HG03159 (cell line): ENCODE data around the gene ARHGAP44.
A peak's percentile ranks its signal among the peaks of the same experiment; 100 is the strongest.

Source experiments
- ATAC-seq: cut with Tn5 transposase; IDR thresholded peaks from one replicate; pipeline ENCODE4 v1.9.1; 2021; ENCODE audit warnings: mild to moderate bottlenecking, moderate library complexity; ENCODE audit not compliant: unreplicated experiment

The ARHGAP44 gene

DNA sequence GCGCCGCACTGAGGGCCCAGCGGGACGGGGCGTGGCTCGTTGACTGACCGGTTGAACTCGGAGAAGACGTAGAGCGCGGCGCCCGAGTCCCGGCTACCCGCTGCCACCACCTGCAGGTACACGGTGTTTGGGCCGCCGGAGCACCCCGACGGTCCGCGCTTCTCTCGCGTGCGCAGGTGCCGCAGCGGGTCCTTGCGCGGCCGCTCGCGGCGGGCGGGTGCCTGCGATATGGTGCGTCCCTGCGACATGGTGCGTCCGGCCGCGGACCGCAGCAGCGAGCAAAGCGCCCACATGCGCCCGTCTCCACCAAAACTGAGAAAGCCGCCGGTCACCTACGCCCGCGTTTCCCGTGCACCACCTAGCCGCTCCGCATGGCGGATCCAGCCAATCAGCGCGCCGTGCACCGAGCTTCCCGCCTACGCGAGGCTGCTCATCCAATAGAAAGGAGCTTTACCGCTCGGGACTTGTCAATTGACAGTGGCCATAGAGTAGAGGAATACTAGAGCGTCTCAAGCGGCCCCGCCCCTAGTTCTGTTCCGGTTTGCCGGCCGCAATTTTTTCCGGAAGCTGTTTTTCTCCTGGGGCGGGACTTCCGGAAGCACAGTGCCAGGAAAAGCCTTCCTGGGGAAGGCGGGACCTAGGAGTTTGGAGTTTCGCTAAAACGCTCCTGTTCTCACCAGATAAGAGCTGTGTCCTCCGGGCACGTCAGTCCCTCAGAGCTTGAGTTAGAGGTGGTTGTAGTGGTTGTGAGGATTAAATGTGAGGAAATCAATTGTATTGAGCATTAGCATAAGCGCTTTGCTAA, 228.6 kb downstream of the ARHGAP44 start, which contains the start of gene ELAC2:
Gene ELAC2, minus strand, starts transcription at position 373 of the 805 bp plus-strand sequence. Its CDS starts 80 bp downstream, at position 293.
- ATAC-seq, result peak; percentile 98

DNA sequence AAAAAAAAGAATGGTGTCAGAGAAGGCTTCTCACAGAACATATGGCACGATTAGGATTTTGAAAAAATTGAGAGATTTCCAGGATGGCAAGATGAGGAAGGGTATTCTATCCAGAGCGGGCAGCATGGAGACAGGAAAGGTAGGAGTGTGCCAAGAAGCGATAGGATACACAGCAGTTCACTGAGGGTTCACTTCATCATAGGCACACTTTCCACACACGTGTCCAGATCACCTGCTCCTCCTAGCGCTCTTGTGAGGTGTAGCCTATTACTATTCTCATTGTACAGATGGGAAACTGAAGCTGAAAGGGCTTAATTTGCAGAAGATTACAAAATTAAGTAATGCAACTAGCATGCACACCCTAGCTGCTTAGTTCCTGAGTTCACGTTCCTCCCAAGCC, 234.7 kb downstream of the ARHGAP44 start:
- no peak for ATAC-seq

DNA sequence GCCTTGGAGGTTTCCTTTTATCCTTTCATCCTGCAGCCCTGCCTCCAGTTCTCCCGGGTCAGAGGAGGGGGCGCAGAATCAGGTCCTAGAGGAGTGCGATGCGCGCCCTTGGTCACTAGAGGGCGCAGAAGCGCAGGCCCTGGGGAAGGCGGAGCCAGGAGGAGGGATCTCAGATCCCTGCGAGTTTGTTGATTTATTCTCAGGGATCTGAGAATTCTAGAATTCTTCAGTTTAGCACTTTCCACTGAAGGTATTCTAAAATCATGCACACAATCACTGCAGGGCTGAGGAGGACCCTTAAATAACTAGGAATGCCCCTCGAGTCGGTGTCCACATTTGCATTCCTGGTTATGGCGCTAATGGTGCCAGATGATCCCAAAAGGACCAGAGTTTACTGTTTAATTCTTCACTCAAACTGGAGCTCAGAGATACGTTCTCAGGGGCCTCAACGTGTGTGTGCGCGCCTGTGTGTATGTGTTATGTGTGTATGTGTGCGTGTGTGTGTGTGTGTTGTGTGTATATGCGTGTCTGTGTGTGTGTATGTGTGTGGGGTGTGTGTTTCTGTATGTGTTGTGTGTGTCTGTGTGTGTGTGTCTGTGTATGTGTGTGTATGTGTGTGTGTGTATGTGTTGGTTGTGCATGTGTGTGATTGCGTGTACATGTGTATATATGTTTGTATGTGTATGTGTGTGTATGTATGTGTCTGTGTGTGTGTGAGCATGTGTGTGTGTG, 235.4 kb downstream of the ARHGAP44 start:
- peak; percentile 88 for ATAC-seq

DNA sequence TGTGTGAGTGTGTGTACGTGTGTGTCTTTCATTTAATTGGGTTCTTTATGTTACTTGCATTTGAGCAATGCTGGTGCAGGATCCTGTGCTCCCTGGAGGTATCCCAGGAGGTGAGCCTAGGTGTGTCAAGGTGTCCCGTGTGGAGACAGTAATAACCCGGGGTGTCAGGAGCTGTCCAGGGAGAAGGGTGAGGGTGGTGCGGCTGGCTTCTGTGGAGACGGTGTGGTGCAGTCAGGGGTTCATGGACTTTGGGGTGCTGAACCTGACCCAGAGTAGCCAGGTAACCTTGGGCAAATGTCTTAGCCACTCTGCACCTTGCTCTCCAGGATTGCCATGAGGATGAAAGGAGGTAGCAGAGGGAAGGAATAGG, 235.9 kb downstream of the ARHGAP44 start:
- no peak for ATAC-seq

DNA sequence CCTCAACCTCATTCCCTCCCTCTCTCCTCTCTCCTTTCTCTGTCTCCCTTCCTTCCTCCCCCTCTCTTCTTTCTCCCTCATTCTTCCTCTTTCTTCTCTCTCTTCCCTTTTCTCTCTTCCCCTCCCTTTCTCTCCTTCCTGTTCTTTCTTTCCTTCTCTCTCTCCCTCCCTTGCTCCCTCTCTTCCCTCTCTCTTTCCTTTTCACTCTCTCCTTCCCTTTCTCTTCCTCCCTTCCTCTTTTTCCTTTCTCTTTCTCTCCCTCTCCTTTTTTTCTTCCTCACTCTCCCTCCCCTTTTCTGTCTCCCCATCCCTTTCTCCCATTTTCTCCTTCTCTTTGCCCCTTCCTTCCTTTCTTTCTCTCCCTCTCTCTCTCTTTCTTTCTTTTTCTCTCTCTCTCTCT, 236.4 kb downstream of the ARHGAP44 start:
- no peak for ATAC-seq

DNA sequence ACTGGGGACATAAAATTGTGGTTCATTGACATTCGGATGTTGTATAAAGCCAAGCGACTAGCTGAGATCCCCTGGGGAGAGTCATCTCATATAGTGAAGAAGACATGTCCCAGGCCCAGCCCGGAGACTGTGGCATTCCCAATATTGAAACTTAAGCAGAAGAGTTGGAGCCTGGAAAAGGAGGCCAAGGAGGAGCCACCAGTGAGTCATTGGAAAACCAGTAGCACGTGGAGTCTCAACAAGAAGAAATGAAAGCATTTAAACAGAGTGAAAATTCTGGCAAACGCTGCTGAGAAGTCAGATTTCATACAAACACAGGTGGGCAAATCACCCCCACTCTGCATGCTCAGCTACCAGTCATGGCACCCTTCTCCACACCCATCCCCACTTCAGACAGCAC, 237.9 kb downstream of the ARHGAP44 start:
- ATAC-seq, result no peak

DNA sequence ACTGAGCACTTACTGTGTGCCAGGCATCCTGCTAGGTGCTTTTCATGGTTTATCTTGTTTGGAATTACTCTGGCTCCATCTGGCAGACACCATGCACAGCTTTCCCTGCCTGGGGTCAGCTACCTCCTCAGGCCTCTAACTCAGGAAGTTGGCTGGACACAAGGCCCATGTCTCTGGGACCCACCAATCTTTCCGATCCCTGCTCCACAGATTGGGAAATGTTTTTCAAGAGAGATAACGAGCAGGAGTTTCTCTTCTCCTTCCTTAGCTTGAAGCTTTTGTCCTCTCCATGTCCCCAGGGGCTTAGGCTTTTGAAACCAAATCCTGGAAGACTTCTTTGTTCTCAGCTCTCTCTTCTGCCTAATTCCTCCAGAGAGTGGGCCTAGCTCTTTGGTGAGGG, 240.0 kb downstream of the ARHGAP44 start:
- no peak for ATAC-seq

DNA sequence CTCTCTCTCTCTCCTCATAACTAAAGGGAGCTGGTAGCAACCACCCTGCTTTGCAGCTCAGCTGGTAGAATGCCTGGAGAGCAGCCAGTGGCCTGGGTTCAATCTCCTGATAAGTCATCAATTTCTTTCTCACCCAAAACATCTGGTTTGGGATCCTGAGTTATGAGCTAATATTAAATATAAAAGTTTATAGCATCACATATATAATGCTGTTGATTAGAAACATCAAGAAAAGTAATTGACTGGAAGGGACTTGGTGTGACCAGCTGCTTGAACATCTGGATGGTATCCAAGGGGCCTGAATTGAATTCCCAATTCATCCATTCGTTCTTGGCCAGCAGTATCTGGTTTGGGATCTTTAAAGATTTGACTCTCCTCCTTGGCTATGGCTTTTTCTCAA, 240.8 kb downstream of the ARHGAP44 start:
- ATAC-seq, result no peak

DNA sequence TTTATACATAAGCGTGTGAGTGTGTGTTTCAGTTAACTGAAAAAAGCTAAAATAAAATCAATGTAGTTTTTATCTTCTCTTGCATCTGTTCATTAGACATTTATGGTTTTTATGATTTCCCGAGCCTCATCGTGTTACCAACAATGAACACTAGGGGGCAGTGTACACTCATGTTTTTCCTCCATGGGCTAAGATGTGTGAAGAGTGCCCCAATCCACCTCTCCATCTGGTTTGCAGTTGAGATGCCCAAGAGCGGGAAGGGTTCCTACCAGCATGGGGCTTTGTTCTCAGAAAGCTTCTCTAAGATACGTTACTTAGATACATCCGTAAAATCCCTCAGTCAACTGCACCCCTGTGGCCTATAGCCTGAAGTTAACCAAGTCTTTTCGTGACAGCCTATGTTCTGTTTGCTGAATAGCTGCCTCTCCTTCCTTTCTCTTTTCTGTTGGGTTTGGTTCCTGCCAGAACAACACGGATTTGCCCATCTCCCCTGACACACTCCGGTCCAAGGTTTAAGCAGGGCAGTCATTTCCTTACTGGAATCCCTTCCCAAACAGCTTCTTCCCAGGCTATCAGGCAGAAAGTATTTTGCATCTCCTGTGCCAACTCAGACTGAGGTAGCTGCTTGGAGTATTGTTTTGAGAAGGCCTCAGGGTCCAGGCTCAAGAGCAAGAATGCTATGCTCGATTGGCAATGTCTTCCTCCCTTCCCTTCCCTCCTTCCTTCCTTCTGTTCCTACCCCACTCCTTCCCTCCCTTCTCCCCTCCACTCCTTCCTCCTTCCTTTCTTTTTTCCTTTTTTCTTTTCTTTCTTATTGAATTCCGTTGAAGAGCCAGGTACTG, 241.4 kb downstream of the ARHGAP44 start:
- no peak for ATAC-seq

DNA sequence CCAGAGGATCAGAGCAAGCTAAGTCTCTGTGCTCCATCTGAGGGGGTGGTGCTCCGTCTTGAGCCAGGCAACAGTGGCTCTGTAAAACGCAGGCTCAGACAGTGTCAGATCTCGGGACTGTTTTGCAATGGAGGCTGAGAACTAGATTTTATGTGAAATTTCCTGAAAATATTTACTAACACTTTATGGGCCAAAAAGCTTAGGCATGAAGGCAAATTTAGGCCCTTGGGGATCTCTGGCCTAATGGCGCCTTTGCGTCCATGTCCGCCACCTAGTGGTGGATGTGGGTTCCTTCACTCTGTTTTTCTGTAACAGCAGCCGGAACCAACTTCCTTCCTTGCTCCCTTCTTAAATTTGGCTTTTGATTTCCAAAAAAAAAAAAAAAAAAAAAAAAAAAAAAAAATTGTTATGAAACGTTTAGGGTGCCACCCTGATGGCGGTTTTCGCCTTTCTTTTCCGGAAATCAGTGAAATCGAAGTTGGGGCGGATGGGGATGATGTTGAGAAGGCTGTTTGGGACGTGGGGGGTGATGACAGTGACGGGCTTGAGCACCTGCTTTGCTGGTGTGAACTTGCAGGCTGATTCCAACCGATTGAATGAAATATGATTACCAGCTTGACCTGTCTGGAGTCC, 242.5 kb downstream of the ARHGAP44 start:
- peak; percentile 80 for ATAC-seq

DNA sequence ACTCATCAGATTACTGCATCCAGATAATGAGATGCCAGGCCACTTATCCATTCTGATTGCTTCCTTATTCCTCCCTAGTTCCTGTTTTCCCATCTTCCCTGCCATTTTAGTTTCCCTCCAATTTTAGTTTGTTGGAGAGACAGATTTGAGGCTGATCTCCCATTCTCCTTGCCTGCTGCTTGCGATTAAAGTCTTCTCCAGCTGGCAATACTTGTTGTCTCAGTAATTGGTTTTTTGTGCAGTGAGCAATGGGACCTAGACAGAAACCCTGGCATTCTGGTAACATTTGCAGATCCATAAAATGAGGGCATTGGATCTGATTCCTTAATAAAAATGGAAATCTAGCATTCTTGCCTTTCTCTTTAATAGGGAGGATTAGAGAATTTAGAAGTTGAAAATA, 246.1 kb downstream of the ARHGAP44 start:
- no peak for ATAC-seq

DNA sequence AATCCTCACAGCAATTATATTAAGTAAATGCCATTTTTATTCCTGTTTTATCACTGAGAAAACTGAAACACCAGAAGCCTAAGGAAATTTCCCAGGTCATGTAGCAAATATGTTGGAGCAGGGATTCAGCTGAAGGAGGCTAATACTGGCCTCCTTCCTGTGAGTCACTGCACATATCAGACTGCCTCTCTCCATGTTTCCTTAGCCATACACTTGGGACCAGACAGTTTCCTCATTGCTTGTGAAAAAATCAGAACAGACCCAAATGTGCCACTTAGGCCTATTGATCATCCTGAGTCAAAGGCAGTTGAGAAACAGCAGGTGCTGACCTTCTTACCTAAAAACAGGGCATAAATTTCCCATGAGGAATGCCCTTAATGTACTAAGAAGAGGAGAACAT, 247.5 kb downstream of the ARHGAP44 start:
- no peak for ATAC-seq

DNA sequence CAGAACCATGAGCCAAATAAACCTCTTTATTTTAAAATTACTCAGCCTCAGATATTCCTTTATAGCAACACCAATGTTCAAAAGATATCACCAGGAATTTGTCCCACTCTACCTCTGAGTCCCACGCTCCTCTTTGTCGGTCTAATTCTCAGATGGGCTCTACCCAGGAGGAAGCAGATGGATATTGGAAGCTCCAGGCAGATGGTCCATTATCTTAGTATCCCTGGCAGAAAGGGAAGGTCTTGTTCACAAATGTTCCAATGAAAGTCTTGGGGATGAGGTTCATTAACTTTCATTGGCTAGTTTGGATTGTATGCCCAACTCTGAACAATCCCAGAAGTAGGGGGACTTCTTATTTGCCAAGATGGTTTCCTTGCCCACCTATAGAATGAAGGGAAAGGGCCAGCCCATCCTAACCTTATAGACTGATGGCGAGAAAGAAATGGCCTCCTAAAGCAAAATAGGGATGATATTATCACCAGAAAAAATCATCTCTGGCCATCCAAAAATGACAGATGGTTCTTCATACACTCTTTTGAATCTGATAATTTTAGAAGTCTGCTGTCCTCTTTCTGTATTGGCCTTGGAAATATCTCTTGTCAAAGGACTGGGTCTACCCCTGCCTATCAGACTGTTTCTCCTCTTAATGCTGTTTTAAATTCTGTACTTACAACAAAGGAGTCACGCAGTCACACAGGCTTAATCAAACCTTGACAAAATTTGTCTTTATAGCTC, 249.8 kb downstream of the ARHGAP44 start:
- ATAC-seq, result no peak
